Osteoblast (primary cell): ENCODE data around the gene TOE1. TPM values are rescaled to one million over a fixed set of nuclear protein-coding genes. Genes with fewer than 3 reads are reported as not detected.

Source experiments
- DNase-seq: peaks from one replicate; pipeline ENCODE4 v3.0.0; 2011; ENCODE audit warnings: low spot score, mixed read lengths; ENCODE audit not compliant: insufficient read length; ENCODE audit errors: missing footprints
- H2AFZ ChIP-seq: 2 replicates; pipeline ENCODE4 v1.6.0; 2011; ENCODE audit warnings: mild to moderate bottlenecking, low read length
- H3K27ac ChIP-seq: 2 replicates; pipeline ENCODE4 v1.5.1; 2011; ENCODE audit warnings: mild to moderate bottlenecking, low read depth, low read length, moderate library complexity
- H3K27me3 ChIP-seq: 2 replicates; pipeline ENCODE4 v1.6.0; 2012; ENCODE audit warnings: mild to moderate bottlenecking, control low read depth, inconsistent platforms, low read length, moderate library complexity; ENCODE audit not compliant: insufficient read depth
- H3K36me3 ChIP-seq: 2 replicates; pipeline ENCODE4 v1.5.1; 2011; ENCODE audit warnings: mild to moderate bottlenecking, low read length, control low read depth, moderate library complexity; ENCODE audit not compliant: insufficient read depth
- H3K4me1 ChIP-seq: 2 replicates; pipeline ENCODE4 v1.5.1; 2011; ENCODE audit warnings: mild to moderate bottlenecking, low read length, control low read depth, moderate library complexity; ENCODE audit not compliant: insufficient read depth
- H3K4me2 ChIP-seq: 2 replicates; pipeline ENCODE4 v1.6.0; 2011; ENCODE audit warnings: mild to moderate bottlenecking, low read length; ENCODE audit not compliant: insufficient read depth
- H3K4me3 ChIP-seq: fragments of 200-600 bp; sonication (generic); 3 replicates; pipeline ENCODE4 v1.5.1; 2012; ENCODE audit warnings: mild to moderate bottlenecking, low read length, inconsistent platforms; ENCODE audit not compliant: insufficient read depth
- H3K79me2 ChIP-seq: 2 replicates; pipeline ENCODE4 v1.6.0; 2012; ENCODE audit warnings: mild to moderate bottlenecking, low read length, control low read depth, inconsistent platforms; ENCODE audit not compliant: insufficient read depth
- H3K9me3 ChIP-seq: 2 replicates; pipeline ENCODE4 v1.5.1; 2011; ENCODE audit warnings: low read depth, low read length, control low read depth
- H4K20me1 ChIP-seq: 2 replicates; pipeline ENCODE4 v1.6.0; 2012; ENCODE audit warnings: mild to moderate bottlenecking, low read length, control low read depth; ENCODE audit not compliant: insufficient read depth
- total RNA-seq: library from RNA; depleted of rRNA; stranded (reverse); fragments of >200 nt; gene quantifications from 2 replicates; pipeline ENCODE4 v1.2.3, GENCODE V29; 2012
- TF ChIP-seq, protein P1 (sequence below): IDR thresholded peaks from 2 replicates; pipeline ENCODE4 v1.5.1; 2011; ENCODE audit warnings: mild to moderate bottlenecking, low read depth, low read length, moderate library complexity; ENCODE audit errors: extremely low read depth

TOE1 gene
- total RNA-seq, 1 donor = 6.5 TPM

DNA sequence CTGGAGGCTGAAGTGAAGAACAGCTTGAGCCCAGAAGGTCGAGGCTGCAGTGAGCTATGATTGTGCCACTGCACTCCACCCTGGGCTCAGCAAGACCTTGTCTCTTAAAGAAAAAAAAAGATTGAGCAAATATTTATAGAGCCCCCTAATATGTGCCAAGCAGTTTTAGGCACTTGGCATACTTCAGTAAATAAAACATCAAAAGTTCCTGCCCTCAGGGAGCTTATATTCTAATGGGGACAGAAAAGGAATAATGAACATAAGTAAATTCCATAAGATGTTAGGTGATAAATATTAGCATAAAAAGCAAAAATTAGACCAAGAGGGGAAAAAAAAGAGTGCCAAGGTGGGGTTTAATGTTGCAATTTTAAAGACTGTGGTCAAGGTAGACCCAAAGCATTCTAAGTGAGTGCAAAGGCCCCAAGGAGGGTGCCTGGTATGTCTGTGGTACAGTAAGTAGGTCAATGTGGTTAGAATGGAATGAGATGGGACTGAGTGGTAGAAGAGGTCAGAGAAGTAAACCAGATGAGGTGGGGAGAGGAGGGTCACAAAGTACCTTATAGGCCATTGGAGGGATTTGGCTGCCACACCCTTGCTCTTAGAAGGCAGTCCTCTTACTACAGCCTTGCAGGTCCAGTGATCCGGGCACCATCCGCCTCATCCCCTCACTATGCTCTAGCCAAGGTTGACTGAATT lies 2.2 kb upstream of the TOE1 start:
- DNase-seq = no peak
- Histone ChIP-seq H3K79me2 (peaks cover 32% of the 10 kb centered on the region), H3K36me3 (peaks cover 20% of the 10 kb centered on the region), H4K20me1 (peaks cover 2% of the 10 kb centered on the region), H3K4me1 (peaks cover 19% of the 10 kb centered on the region), H2AFZ (no peak overlapping the region), H3K9me3 (no peaks in the 10 kb centered on the region), H3K4me3 (no peak overlapping the region), H3K27me3 (no peaks in the 10 kb centered on the region), H3K27ac (no peak overlapping the region), H3K4me2 (no peak overlapping the region)
- TF ChIP-seq, protein P1, sequence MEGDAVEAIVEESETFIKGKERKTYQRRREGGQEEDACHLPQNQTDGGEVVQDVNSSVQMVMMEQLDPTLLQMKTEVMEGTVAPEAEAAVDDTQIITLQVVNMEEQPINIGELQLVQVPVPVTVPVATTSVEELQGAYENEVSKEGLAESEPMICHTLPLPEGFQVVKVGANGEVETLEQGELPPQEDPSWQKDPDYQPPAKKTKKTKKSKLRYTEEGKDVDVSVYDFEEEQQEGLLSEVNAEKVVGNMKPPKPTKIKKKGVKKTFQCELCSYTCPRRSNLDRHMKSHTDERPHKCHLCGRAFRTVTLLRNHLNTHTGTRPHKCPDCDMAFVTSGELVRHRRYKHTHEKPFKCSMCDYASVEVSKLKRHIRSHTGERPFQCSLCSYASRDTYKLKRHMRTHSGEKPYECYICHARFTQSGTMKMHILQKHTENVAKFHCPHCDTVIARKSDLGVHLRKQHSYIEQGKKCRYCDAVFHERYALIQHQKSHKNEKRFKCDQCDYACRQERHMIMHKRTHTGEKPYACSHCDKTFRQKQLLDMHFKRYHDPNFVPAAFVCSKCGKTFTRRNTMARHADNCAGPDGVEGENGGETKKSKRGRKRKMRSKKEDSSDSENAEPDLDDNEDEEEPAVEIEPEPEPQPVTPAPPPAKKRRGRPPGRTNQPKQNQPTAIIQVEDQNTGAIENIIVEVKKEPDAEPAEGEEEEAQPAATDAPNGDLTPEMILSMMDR = no peak

DNA sequence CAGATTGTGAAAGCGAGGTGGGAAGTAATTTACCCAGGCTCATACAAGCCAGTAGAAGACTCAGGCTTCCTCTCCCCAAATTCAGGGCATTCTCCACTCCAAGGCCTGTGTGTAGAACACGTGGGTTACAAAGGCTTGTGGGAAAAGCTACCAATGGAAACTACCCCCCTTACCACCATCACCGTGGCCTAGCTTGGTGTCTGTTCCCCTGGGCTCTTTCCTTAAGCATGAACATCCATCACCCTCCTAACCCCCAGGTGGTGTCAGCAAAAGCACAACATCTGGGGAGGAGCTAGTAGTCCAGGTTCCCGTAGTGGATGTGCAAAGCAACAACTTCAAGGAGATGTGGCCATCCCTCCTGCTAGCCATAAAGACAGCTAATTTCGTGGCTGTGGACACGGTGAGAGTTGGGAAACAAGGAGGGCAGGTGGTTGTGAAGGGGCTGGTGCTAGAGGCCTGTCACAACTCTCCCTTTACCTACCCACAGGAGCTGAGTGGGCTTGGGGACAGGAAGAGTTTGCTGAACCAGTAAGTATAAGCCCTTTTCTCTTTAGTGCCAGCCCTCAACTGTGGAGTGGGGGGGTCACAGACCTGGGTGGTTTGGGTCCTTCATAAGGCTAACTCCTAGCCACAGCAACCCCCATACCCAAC lies 971 bp downstream of the TOE1 start:
- DNase-seq = no peak
- H3K27me3 ChIP-seq = no peaks in the 10 kb centered on the region
- H3K79me2 ChIP-seq = peaks cover 34% of the 10 kb centered on the region

DNA sequence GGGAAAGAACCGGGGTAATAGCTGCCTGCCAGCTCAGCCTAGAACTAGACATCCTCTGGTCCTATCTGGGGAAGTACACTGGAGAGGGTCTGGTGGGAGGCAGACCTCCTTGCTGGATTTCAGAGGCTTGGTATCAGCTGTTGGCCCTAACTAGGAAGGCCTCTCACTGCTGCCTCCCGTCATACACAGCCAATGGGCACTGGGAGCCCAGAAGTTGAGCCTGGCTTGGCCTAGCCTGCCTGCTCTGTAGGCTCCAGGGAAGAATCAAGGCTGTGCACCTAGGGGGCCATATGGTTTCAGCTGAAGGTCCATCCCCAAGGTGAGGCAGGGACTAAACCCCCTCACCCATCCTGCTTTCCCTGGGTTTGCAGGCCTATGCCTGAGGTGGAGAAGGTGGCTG lies 4.5 kb downstream of the TOE1 start:
- H3K9me3 ChIP-seq = no peaks in the 10 kb centered on the region
- TF ChIP-seq, protein P1 = no peak
- H2AFZ ChIP-seq = no peak overlapping the region
- H3K4me1 ChIP-seq = peaks cover 18% of the 10 kb centered on the region
- peaks cover 24% of the 10 kb centered on the region for H3K79me2 ChIP-seq
- H3K27ac ChIP-seq = no peak overlapping the region
- H3K4me2 ChIP-seq = no peak overlapping the region
- DNase-seq = peak; percentile 48
- peaks cover 35% of the 10 kb centered on the region for H3K36me3 ChIP-seq
- no peak overlapping the region for H3K4me3 ChIP-seq
- no peaks in the 10 kb centered on the region for H3K27me3 ChIP-seq
- H4K20me1 ChIP-seq = peaks cover 2% of the 10 kb centered on the region

More for the DNA sequence above, 971 bp downstream of the TOE1 start:
- Histone ChIP-seq H3K4me3 (peak overlapping the region; percentile 94), H3K36me3 (peaks cover 35% of the 10 kb centered on the region), H3K27ac (peak overlapping the region; percentile 95), H3K9me3 (no peaks in the 10 kb centered on the region), H2AFZ (peak overlapping the region; percentile 98), H3K4me1 (peaks cover 19% of the 10 kb centered on the region), H3K4me2 (peak overlapping the region; percentile 85), H4K20me1 (peaks cover 2% of the 10 kb centered on the region)
- TF ChIP-seq, protein P1 = no peak

DNA sequence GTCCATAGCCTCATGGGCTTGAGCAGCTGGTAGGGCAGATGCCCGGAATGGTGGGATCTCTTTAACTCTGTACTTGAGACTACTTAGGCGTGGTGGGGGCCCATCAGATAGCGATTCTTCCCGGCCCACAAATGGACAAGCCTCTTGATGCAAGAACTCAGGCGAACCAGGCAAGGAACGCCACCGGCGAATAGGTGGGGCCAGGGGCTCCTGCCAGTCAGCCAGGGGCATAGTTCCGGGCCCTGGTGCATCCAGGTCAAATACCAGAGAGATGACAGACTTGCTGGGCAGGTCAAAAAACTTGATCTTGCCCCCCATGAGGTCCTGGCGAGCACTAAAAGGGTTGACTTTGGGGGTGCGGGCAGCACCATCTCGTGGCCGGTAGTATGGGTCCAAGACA lies 5.0 kb downstream of the TOE1 start:
- Histone ChIP-seq H2AFZ (no peak overlapping the region), H3K79me2 (peaks cover 24% of the 10 kb centered on the region), H3K4me3 (no peak overlapping the region), H3K4me1 (peaks cover 18% of the 10 kb centered on the region), H3K9me3 (no peaks in the 10 kb centered on the region), H3K27me3 (no peaks in the 10 kb centered on the region), H3K36me3 (peaks cover 35% of the 10 kb centered on the region), H3K27ac (no peak overlapping the region), H3K4me2 (no peak overlapping the region), H4K20me1 (peaks cover 2% of the 10 kb centered on the region)
- TF ChIP-seq, protein P1 = no peak
- DNase-seq = no peak
